Measurements from ENCODE around the gene RARS1.

The RARS1 gene

GRCh38 chr5:168486136-168486879 lies at the start of gene RARS1:
TSS of gene RARS1 (plus strand) at chr5:168486471. CDS start at chr5:168486499, 28 bp downstream.
- peak; percentile 79 for DNase-seq (ENCODE audit: low read depth)

GRCh38 chr5:168438349-168438748 lies 47.9 kb upstream of the RARS1 start:
- DNase-seq (ENCODE audit: low read depth): no peak

DNA sequence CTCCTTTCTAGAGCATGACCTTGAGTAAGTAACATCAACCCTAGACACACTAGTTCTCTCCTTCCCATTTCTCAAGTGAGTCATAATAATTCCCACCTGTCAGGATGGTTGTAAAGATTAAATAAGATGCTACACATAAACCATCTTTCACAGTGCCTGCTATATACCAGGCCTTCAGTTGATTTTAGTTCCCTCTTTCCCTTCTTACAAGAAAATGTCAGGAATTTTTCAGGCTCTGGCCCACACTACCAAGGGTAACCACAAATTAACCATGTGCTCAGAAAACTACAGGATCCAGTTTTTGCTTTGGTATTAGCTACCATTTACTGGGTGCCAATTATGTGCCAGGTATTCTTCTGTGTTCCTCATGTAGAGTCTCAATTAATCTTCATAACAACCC lies 42.7 kb upstream of the RARS1 start:
- DNase-seq (ENCODE audit: low read depth): no peak

GRCh38 chr5:168443950-168444700 lies 42.1 kb upstream of the RARS1 start:
- no peak for DNase-seq (ENCODE audit: low read depth)

DNA sequence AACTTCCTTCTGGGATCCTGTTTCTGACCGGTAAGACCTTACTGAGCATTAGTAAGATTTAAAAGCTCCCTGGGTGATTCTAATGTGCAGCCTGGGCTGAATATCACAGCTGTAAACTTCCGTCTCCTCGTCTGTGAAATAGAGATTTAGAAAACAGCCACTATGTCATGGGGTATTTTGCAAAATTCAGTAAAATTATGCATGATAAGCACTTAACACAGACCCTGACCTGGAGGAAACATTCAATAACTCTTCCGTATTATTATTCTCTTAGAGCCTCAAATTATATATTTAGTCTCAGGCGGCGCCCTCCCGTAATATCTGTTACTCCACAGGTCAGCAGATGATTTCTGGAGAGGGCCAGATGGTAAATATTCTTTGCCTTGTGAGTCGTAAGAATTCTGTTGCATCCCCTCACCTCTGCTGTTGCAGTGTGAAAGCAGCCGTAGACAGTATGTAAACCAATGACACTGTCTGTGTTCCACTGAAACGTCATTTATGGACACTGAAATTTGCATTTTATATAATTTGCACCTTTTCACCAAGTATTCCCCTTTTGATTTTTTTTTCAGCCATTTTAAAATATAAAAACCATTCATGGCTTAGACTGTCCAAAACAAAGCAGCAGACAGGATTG lies 39.2 kb upstream of the RARS1 start:
- DNase-seq (ENCODE audit: low read depth): no peak

- no peak for DNase-seq (ENCODE audit: low read depth)
Observed at GRCh38 chr5:168447808-168448207, 38.5 kb upstream of the RARS1 start.

DNA sequence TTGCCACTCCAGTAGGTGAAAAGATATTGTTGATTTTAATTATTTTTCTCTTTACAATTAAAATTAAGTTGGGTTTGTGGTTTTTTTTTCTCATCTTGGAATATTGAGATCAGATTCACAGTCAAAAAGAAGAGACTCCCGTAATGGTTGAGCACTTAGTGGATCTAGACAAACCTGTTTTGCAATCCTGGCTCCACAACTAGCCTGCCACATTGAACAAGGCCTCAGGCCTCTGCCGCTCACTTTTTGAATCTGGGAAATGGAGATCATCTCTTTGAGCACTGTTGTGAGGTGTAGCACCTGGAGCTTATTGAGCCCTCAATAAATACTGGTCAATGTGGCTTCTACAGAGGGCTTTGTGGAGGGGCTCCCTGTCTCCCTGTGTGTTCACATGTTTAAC lies 37.1 kb upstream of the RARS1 start:
- no peak for DNase-seq (ENCODE audit: low read depth)

- DNase-seq (ENCODE audit: low read depth): no peak
Observed at GRCh38 chr5:168451565-168451964, 34.7 kb upstream of the RARS1 start.

- DNase-seq (ENCODE audit: low read depth): no peak
Observed at GRCh38 chr5:168455201-168455600, 31.1 kb upstream of the RARS1 start.

DNA sequence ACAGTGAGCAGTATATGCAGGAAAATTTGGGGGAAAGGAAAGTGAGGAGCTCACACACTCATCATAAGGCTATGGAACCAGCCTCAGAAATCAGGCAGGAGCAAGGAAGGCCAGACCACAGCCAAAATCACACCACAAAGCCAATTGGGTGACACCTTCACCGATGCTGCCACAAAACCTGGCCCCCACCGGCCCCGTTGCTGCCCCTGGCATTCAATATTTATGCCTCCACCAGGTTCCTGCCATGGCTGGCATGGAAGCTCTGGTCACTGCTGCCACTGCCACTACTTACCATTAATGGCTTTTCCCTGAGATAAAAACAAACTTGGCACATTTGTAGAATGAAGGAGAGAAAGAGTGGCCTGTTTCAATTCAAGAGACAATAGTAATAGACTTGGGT lies 28.7 kb upstream of the RARS1 start:
- no peak for DNase-seq (ENCODE audit: low read depth)

DNA sequence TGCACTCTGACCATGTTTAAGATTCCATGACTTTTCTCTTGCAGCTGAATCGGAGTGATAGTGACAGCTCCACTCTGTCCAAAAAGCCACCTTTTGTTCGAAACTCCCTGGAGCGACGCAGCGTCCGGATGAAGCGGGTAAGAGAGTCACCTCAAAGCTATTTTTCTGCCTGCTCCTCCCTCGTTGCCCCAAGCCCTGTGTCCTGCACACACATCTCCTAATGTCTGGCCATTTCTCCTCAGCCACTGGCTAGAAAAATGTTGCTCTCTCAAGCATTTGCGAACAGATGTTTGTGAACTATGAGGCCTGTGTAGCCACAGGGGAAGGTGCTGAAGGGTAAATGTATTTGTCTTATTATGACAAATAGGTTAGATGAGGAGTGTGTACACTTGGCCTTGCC lies 25.7 kb upstream of the RARS1 start:
- DNase-seq (ENCODE audit: low read depth): no peak

- DNase-seq (ENCODE audit: low read depth): no peak
Observed at GRCh38 chr5:168463081-168463480, 23.2 kb upstream of the RARS1 start.

DNA sequence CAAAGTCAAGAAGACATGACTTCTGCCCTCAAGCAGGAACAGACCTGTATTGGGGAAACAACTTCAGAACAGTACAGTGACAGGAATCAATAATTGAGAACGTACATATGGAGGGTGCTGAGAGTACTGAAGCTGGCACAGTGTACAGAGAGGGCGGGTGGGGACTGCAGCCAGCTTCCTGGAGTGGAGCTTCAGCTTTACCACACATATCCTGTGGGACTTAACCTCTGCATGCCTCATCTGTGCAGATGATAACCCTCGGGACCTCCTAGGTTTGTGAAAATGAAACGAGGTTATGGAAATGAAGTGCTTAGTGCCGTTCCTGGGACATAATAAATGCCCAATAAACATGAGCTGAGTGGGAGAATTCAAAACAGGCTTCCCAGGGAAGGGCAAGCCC lies 22.1 kb upstream of the RARS1 start:
- no peak for DNase-seq (ENCODE audit: low read depth)

DNA sequence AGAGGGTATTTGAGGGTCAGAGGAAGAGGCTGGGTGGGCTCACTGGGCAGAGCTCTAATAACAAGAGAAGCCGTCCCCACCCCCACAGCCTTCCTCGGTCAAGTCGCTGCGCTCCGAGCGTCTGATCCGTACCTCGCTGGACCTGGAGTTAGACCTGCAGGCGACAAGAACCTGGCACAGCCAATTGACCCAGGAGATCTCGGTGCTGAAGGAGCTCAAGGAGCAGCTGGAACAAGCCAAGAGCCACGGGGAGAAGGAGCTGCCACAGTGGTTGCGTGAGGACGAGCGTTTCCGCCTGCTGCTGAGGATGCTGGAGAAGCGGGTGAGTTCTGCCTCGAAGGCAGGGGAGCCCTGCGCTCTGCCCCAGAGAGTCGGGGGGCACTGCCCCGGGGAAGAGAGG lies 21.6 kb upstream of the RARS1 start:
- DNase-seq (ENCODE audit: low read depth): no peak

- DNase-seq (ENCODE audit: low read depth): no peak
Observed at GRCh38 chr5:168467755-168468330, 18.4 kb upstream of the RARS1 start.

GRCh38 chr5:168468836-168469235 lies 17.4 kb upstream of the RARS1 start:
- DNase-seq (ENCODE audit: low read depth): no peak

DNA sequence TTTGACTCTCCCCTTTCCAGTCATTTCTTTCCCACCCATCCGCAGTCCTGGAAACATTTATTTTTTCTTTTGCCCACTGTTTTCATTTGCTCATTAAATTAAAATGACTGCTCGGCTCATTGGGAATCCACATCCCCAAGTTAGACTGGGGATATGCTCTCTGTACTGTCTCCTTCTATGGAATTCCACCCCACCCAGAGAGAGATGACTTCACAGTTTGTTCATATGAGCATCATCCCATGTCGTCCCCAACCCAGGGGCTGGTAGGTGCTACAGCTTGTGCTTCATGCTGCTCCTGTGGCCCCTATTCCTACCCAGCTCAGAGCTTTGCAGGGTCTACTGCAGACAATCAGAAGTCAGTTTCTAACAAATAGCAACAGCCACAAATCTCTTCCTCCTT lies 16.5 kb upstream of the RARS1 start:
- no peak for DNase-seq (ENCODE audit: low read depth)

GRCh38 chr5:168471785-168472184 lies 14.5 kb upstream of the RARS1 start:
- no peak for DNase-seq (ENCODE audit: low read depth)

DNA sequence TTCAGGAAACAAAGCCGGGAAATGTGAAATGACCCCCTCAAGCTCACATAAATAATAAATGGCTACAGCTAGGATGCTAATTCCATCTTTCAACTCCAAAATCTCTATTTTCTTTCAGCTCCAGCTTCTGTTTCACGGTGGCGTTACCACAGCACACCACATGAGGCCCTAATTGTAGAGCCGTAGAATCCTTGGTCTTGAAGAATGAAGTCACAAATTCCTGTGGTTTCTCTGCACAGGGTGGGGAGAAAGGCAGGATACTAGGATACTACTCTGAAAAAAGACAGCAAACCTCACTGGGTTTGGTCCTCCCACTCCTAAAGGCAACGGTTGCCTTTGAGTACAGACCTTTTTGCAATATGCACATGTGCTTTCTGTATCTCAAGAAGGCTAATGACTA lies 13.9 kb upstream of the RARS1 start:
- DNase-seq (ENCODE audit: low read depth): no peak

DNA sequence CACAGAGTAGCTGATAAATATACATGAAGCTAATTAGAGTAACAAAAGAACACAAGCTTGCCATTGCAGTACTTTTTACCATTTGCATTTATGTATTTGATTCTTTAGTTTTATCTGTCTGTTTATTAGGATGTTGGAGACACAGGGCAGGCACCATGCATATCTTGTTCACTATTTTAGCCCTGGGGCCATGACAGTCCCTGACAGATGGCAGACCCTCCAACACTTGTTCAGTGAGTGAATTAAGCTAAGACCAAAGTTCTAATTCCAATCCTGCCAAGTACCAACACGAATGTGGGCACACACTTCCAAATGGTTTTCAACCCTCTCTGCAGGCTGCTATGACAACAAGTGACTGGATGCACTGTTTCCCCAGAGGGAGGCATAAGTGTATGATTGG lies 12.0 kb upstream of the RARS1 start:
- no peak for DNase-seq (ENCODE audit: low read depth)

- DNase-seq (ENCODE audit: low read depth): no peak
Observed at GRCh38 chr5:168477060-168477459, 9.2 kb upstream of the RARS1 start.

DNA sequence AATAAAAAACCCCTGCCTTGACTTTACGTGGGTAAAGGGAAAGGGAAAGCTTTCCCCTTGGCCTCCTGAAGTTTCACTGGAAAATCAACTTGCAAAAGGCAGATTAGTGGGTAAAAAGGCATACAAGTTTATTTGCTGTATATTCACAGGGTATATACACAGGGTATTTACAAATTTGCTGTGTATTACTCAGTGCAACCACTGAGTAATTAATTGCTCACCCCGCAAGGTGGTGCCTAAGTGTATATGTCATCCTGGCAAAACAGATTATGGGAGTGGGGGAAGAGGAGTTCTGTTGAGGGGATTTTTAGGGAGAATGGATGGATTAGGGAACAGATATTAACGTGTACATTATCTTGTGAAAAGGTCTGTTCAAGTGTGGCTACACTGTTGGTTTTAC lies 7.1 kb upstream of the RARS1 start:
- DNase-seq (ENCODE audit: low read depth): no peak

GRCh38 chr5:168480601-168481000 lies 5.7 kb upstream of the RARS1 start:
- DNase-seq (ENCODE audit: low read depth): no peak
